Activated CD4-positive, alpha-beta T cell treated with anti-CD3 and anti-CD28 coated beads for 4 hours (primary cell): ENCODE data around the gene OPCML.

Source experiments
- DNase-seq, 2 donors: peaks; one replicate each; pipeline ENCODE4 v3.0.0-alpha.2; 2020

Gene OPCML

GRCh38 chr11:133058501-133058900 lies 473.8 kb downstream of the OPCML start:
- no peak for DNase-seq

- DNase-seq = no peak
Observed at GRCh38 chr11:133053124-133053776, 479.1 kb downstream of the OPCML start.

- DNase-seq = no peak
Observed at GRCh38 chr11:133052537-133052936, 479.8 kb downstream of the OPCML start.

- DNase-seq = no peak
Observed at GRCh38 chr11:133049244-133050019, 482.9 kb downstream of the OPCML start.

- no peak for DNase-seq
Observed at GRCh38 chr11:133048270-133048669, 484.0 kb downstream of the OPCML start.

- DNase-seq = no peak
Observed at GRCh38 chr11:133047771-133048115, 484.6 kb downstream of the OPCML start.

- no peak for DNase-seq
Observed at GRCh38 chr11:133047036-133047770, 485.1 kb downstream of the OPCML start.

- no peak for DNase-seq
Observed at GRCh38 chr11:133046252-133046651, 486.0 kb downstream of the OPCML start.

GRCh38 chr11:133041928-133042882 lies 490.1 kb downstream of the OPCML start:
- DNase-seq = no peak

GRCh38 chr11:133041181-133041580 lies 491.1 kb downstream of the OPCML start:
- DNase-seq = no peak

GRCh38 chr11:133040289-133040900 lies 491.9 kb downstream of the OPCML start:
- no peak for DNase-seq

- no peak for DNase-seq
Observed at GRCh38 chr11:133038850-133039249, 493.5 kb downstream of the OPCML start.

GRCh38 chr11:133034929-133035328 lies 497.4 kb downstream of the OPCML start:
- no peak for DNase-seq

- no peak for DNase-seq
Observed at GRCh38 chr11:133029107-133029506, 503.2 kb downstream of the OPCML start.

GRCh38 chr11:133026952-133027351 lies 505.3 kb downstream of the OPCML start:
- no peak for DNase-seq

GRCh38 chr11:133024301-133024700 lies 508.0 kb downstream of the OPCML start:
- no peak for DNase-seq

- no peak for DNase-seq
Observed at GRCh38 chr11:133023232-133023631, 509.1 kb downstream of the OPCML start.

GRCh38 chr11:133021553-133021952 lies 510.7 kb downstream of the OPCML start:
- DNase-seq = no peak

GRCh38 chr11:133020372-133020714 lies 512.0 kb downstream of the OPCML start:
- DNase-seq = no peak

- DNase-seq = no peak
Observed at GRCh38 chr11:133019545-133020371, 512.5 kb downstream of the OPCML start.

- DNase-seq = no peak
Observed at GRCh38 chr11:133015457-133015856, 516.8 kb downstream of the OPCML start.
